ENCODE results near the gene COCH. TPM values are rescaled to one million over a fixed set of nuclear protein-coding genes. Genes with fewer than 3 reads are reported as not detected.

Gene COCH
- total RNA-seq, 2 donors from 2014 or later = 8.5 to 23.3 TPM

DNA sequence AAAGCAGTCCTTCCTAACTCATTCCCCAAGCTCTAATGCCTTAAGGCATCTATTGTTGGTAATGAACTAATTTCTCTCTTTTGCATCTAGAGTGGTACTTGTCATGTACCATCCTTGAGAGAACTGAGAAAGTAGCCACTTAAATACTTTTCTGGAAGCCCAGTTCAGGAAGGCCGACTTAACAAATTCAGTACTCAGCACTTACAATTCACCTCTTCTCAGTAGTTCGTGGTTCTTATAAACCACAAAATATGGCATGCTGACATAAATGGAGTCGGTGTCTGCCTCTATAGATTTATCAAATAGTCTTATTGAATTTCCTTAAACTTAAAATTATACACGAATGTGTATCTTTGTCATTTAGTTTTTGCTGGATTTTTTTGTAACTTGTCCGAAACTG, 9.4 kb upstream of the COCH start:
- H3K4me1 ChIP-seq (replicated peaks) = no peaks in the 10 kb centered on the region
- H3K27me3 ChIP-seq (replicated peaks; ENCODE audit: insufficient read depth) = no peaks in the 10 kb centered on the region
- DNase-seq (ENCODE audit: low spot score) = no peak
- TF ChIP-seq POLR2AphosphoS5 (IDR thresholded peaks at IDR 0.05) = no peak
- TF ChIP-seq, protein P1, sequence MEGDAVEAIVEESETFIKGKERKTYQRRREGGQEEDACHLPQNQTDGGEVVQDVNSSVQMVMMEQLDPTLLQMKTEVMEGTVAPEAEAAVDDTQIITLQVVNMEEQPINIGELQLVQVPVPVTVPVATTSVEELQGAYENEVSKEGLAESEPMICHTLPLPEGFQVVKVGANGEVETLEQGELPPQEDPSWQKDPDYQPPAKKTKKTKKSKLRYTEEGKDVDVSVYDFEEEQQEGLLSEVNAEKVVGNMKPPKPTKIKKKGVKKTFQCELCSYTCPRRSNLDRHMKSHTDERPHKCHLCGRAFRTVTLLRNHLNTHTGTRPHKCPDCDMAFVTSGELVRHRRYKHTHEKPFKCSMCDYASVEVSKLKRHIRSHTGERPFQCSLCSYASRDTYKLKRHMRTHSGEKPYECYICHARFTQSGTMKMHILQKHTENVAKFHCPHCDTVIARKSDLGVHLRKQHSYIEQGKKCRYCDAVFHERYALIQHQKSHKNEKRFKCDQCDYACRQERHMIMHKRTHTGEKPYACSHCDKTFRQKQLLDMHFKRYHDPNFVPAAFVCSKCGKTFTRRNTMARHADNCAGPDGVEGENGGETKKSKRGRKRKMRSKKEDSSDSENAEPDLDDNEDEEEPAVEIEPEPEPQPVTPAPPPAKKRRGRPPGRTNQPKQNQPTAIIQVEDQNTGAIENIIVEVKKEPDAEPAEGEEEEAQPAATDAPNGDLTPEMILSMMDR (IDR thresholded peaks at IDR 0.05) = no peak
- H3K36me3 ChIP-seq = no peaks in the 10 kb centered on the region
- no peak overlapping the region for H3K27ac ChIP-seq
- H3K9me3 ChIP-seq = no peaks in the 10 kb centered on the region
- 83% methylated on average over 5 of the region's 5 CpGs for WGBS
- intact Hi-C loops (cut with DNase I) = no loop called here
- no peak overlapping the region for H3K4me3 ChIP-seq

DNA sequence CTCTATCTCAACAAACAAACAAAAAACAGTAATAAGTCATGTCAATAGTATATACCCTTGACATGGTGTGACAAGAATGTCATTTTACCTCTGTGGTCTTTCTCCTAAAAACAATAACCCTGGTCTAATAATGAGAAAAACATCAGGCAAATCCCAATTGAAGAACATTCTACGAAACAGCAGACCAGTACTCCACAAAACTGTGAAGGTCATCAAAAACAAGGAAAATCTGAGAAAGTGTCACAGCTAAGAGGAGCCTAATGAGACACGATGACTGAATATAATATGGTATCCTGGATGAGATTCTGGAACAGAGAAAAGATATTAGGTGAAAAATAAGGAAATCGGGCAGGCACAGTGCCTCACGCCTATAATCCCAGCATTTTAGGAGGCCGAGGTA, 5.6 kb upstream of the COCH start:
- WGBS = 98% methylated on average over 5 of the region's 5 CpGs
- no peak overlapping the region for H3K27ac ChIP-seq
- H3K9me3 ChIP-seq = no peaks in the 10 kb centered on the region
- no peak overlapping the region for H3K4me3 ChIP-seq
- no peak for DNase-seq (ENCODE audit: low spot score)
- no peaks in the 10 kb centered on the region for H3K4me1 ChIP-seq (replicated peaks)
- H3K36me3 ChIP-seq = no peaks in the 10 kb centered on the region
- intact Hi-C loops (cut with DNase I) = no loop called here
- no peak for TF ChIP-seq POLR2AphosphoS5 (IDR thresholded peaks at IDR 0.05)
- TF ChIP-seq POLR2A (IDR thresholded peaks at IDR 0.05) = no peak
- TF ChIP-seq, protein P1 (IDR thresholded peaks at IDR 0.05) = no peak
- H3K27me3 ChIP-seq (replicated peaks; ENCODE audit: insufficient read depth) = no peaks in the 10 kb centered on the region

DNA sequence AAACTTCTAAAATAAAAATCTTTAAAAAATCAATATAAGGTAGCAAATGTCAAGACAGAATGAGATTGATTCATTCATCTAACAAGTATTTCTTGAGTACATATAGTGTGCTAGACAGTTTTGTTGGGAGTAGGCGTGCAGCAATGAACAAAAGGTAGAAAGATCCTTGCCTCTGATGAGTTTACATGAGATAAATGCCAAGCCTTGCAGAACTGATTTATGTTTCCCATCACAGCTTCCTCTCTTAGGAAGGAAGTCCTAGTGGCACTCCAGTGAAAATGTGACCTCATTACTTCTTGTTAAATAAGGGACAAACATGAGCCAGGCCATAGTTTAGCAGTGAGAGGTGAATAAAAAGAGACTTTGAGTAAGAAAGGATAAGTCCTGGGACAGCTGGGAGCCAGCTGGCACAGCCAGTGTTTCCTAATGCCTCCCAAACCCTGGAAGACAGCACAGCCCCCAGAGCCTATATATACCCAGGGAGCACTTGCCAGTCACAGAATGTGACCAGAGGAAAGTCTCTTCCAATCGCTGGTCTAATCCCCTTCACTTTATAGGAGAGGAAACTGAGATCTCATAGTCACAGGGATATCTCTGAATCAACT, 4.7 kb upstream of the COCH start:
- H3K4me1 ChIP-seq (replicated peaks) = peaks cover 2% of the 10 kb centered on the region
- DNase-seq (ENCODE audit: low spot score) = no peak

DNA sequence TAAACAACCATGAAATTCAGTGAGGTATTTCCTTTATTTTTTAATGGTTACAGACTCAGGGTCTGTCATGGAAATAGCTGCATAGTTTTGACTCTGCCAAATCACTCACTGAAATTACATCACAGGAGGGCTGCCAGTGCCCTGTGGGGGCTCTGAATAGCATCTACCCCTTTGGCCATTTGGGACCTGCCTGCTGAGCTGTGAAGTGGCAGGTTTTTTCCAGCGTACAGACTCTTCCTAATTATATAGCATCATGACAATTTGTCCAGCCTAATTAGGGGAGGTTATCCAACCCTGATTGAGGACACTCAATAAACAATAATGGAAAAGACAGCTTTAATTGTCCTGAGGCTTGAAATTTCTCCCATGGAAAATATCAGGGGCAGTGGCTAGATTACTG, 1.8 kb upstream of the COCH start:
- DNase-seq (ENCODE audit: low spot score) = no peak
- WGBS = 96% methylated on average over 1 of the region's 1 CpG

More for the DNA sequence above, 4.7 kb upstream of the COCH start:
- H3K27me3 ChIP-seq (replicated peaks; ENCODE audit: insufficient read depth) = peaks cover 2% of the 10 kb centered on the region
- no peaks in the 10 kb centered on the region for H3K36me3 ChIP-seq
- intact Hi-C loops (cut with DNase I) = no loop called here
- H3K9me3 ChIP-seq = no peaks in the 10 kb centered on the region
- WGBS = 66% methylated on average over 2 of the region's 2 CpGs
- no peak overlapping the region for H3K4me3 ChIP-seq
- TF ChIP-seq POLR2A (IDR thresholded peaks at IDR 0.05) (no peak), POLR2AphosphoS5 (IDR thresholded peaks at IDR 0.05) (no peak)
- TF ChIP-seq, protein P1 (IDR thresholded peaks at IDR 0.05) = no peak
- no peak overlapping the region for H3K27ac ChIP-seq

More for the DNA sequence above, 1.8 kb upstream of the COCH start:
- TF ChIP-seq, protein P1 (IDR thresholded peaks at IDR 0.05) = no peak
- TF ChIP-seq POLR2AphosphoS5 (IDR thresholded peaks at IDR 0.05) = no peak
- TF ChIP-seq POLR2A (IDR thresholded peaks at IDR 0.05) = no peak
- peaks cover 9% of the 10 kb centered on the region for H3K4me1 ChIP-seq (replicated peaks)
- H3K4me3 ChIP-seq = no peak overlapping the region
- H3K36me3 ChIP-seq = no peaks in the 10 kb centered on the region
- no peak overlapping the region for H3K27ac ChIP-seq
- H3K9me3 ChIP-seq = no peaks in the 10 kb centered on the region
- H3K27me3 ChIP-seq (replicated peaks; ENCODE audit: insufficient read depth) = peaks cover 3% of the 10 kb centered on the region
- intact Hi-C loops (cut with DNase I) = no loop called here

All from prostate gland (tissue), 2 donors.